K562 (cell line): ENCODE results near the gene ARMH3. TPM values are rescaled to one million over a fixed set of nuclear protein-coding genes. Genes with fewer than 3 reads are reported as not detected.
A peak's percentile ranks its signal among the peaks of the same experiment; 100 is the strongest.

Experiments
- ATAC-seq: fragments of 200-7000 bp; cut with Tn5 transposase; 3 replicates; pipeline ENCODE4 v1.9.1; 2020; ENCODE audit warnings: moderate library complexity
- BruUV-seq: library from RNA; stranded (reverse); fragments of 400-500 nt; replicated peaks from 2 replicates; lab custom pipeline; 2021; lab: Mats Ljungman, UMichigan
- CTCF ChIA-PET: fragments of 300-600 bp; formaldehyde crosslinking; extraction: SDS; loops from one replicate; lab custom pipeline; 2021; ENCODE audit warnings: low intra/inter-chr PET ratio; lab: Yijun Ruan, JAX
- POLR2A ChIA-PET: fragments of 300-600, 350-650 bp; sonication (Branson Sonifier 250); formaldehyde crosslinking; extraction: SDS; loops from one replicate; lab custom pipeline; 2021; ENCODE audit warnings: antibody characterized with exemption, inconsistent platforms; lab: Yijun Ruan, JAX
- DNase-seq, 4 experiments: peaks; one replicate each; pipeline versions ENCODE4 v3.0.0 to v3.0.0-alpha.2; 2011 to 2018; ENCODE audit warnings: low spot score in 3 of 4, mixed read lengths in 3 of 4; ENCODE audit errors: extremely low read depth in 1 of 4
- FAIRE-seq: peaks from 2 replicates; lab custom pipeline; 2011; peaks lifted over from hg19 to GRCh38; lab: Jason Lieb, UNC
- H2AFZ ChIP-seq: 2 replicates; pipeline ENCODE4 v1.6.0; 2011; ENCODE audit warnings: low read depth, low read length, control low read depth, inconsistent platforms
- H3K27ac ChIP-seq: fragments of 200-600 bp; 3 replicates; pipeline ENCODE4 v1.8.0; 2011; ENCODE audit warnings: low read depth, mild to moderate bottlenecking, control low read depth, inconsistent platforms, low read length, moderate library complexity, mixed read lengths; ENCODE audit errors: extremely low read depth
- H3K27me3 ChIP-seq, 2 experiments: fragments of 300-600 bp in 1 of 2; 2 replicates in 1 of 2; 3 replicates in 1 of 2; pipeline versions ENCODE4 v1.6.0 to v1.8.0; 2011; ENCODE audit warnings: inconsistent platforms in 2 of 2, low read length in 2 of 2, mild to moderate bottlenecking in 1 of 2, mixed read lengths in 1 of 2, moderate library complexity in 1 of 2; ENCODE audit not compliant: control insufficient read depth in 2 of 2, insufficient read depth in 2 of 2
- H3K36me3 ChIP-seq: fragments of 300-600 bp; 3 replicates; pipeline ENCODE4 v1.8.0; 2011; ENCODE audit warnings: mild to moderate bottlenecking, low read length, inconsistent platforms; ENCODE audit not compliant: control insufficient read depth, insufficient read depth
- H3K4me1 ChIP-seq, 2 experiments: fragments of 200-600 bp in 1 of 2; replicated peaks in 1 of 2; 2 replicates in 1 of 2; 3 replicates in 1 of 2; pipeline versions ENCODE4 v1.5.1 to v1.8.0; 2011; ENCODE audit warnings: inconsistent platforms in 2 of 2, low read length in 2 of 2, mild to moderate bottlenecking in 1 of 2, mixed read lengths in 1 of 2, moderate library complexity in 1 of 2; ENCODE audit not compliant: control insufficient read depth in 2 of 2, insufficient read depth in 2 of 2
- H3K4me2 ChIP-seq: 2 replicates; pipeline ENCODE4 v1.6.1; 2011; ENCODE audit warnings: low read length, control low read depth, inconsistent platforms, mixed read lengths; ENCODE audit not compliant: insufficient read depth
- H3K4me3 ChIP-seq: fragments of 200-600 bp; sonication (generic), shearing (Covaris generic); 2 replicates; pipeline ENCODE4 v1.5.1; 2016; ENCODE audit warnings: control low read depth, inconsistent platforms
- H3K79me2 ChIP-seq: fragments of 200-600 bp; 3 replicates; pipeline ENCODE4 v1.8.0; 2011; ENCODE audit warnings: low read length, inconsistent platforms; ENCODE audit not compliant: control insufficient read depth, insufficient read depth
- H3K9ac ChIP-seq, 2 experiments: 2 replicates each; pipeline versions ENCODE4 v1.6.0 to v1.6.1; 2011; ENCODE audit warnings: low read depth in 2 of 2, low read length in 2 of 2, control low read depth in 1 of 2, inconsistent platforms in 1 of 2, mild to moderate bottlenecking in 1 of 2, mixed read lengths in 1 of 2; ENCODE audit not compliant: insufficient read depth in 1 of 2
- H3K9me1 ChIP-seq: one replicate; pipeline ENCODE4 v1.6.0; 2011; ENCODE audit warnings: inconsistent platforms, mild to moderate bottlenecking, low read length, moderate library complexity; ENCODE audit not compliant: control insufficient read depth, insufficient read depth
- H3K9me3 ChIP-seq: replicated peaks from 2 replicates; pipeline ENCODE4 v1.5.1; 2011; ENCODE audit warnings: low read depth, low read length, inconsistent platforms; ENCODE audit not compliant: control insufficient read depth, insufficient read depth
- H4K20me1 ChIP-seq: replicated peaks from 2 replicates; pipeline ENCODE4 v1.6.1; 2011; ENCODE audit warnings: low read length, inconsistent platforms, mixed read lengths; ENCODE audit not compliant: control insufficient read depth, insufficient read depth
- HSF4 ChIP-seq: fragments of 250-450 bp; sonication (Bioruptor Pico); IDR thresholded peaks from 2 replicates; pipeline ENCODE4 v2.1.2; 2022; ENCODE audit warnings: mild to moderate bottlenecking, moderate library complexity, borderline replicate concordance
- NFIC ChIP-seq: fragments of 450-650 bp; IDR thresholded peaks from 2 replicates; pipeline ENCODE4 v1.6.1; 2017; ENCODE audit warnings: mild to moderate bottlenecking, inconsistent platforms
- NFIX ChIP-seq: fragments of 250-450 bp; sonication (Bioruptor Pico); IDR thresholded peaks from 2 replicates; pipeline ENCODE4 v1.4.0; 2020; ENCODE audit warnings: low read depth, mild to moderate bottlenecking, moderate library complexity
- WGBS: fragments of 100-300 bp; shearing (Covaris generic); methylation state at CpG from one replicate; pipeline ENCODE4 v1.1.6; 2016; ENCODE audit warnings: low coverage, mixed read lengths; ENCODE audit not compliant: insufficient coverage; ENCODE audit errors: missing lambda C conversion rate; 5-methylcytosine and 5-hydroxymethylcytosine counted together
- in situ Hi-C: fragments of 300-500 bp; cut with MboI; formaldehyde crosslinking; loops from 4 replicates; pipeline ENCODE4 v1.15.0; 2018; ENCODE audit warnings: inconsistent platforms, mixed read lengths
- intact Hi-C: fragments of 100-400 bp; cut with micrococcal nuclease; formaldehyde crosslinking; loops from 2 replicates; pipeline ENCODE4 v1.14.2; 2022
- polyA plus RNA-seq, 8 experiments: library from polyadenylated mRNA; depleted of rRNA in 4 of 8; stranded (reverse) in 5 of 8; unstranded in 3 of 8; fragments of >200 nt; fragmentation: Nextera tagmentation in 2 of 8; fragmentation: Illumina TruSeq in 1 of 8; extraction: Ambion mirVana in 2 of 8; extraction: Trizol in 1 of 8; gene quantifications; 2 replicates each; pipeline versions ENCODE4 v1.2.1 to v1.2.3, GENCODE V29; 2011 to 2014; ENCODE audit warnings: inconsistent platforms in 1 of 8, missing spikeins in 1 of 8
- total RNA-seq, 7 experiments: library from RNA; depleted of rRNA in 6 of 7; stranded (reverse); fragments of >200 nt in 6 of 7; fragmentation: Illumina TruSeq in 2 of 7; extraction: Trizol in 2 of 7; gene quantifications; 2 replicates each; pipeline versions ENCODE4 v1.2.1 to v1.2.3, GENCODE V29; 2011 to 2021; ENCODE audit warnings: low replicate concordance in 1 of 7

ARMH3 gene
- total and polyA plus RNA-seq, 9 of the 15 experiments (the other 6 are each of a cell fraction or from before 2014, with no cell fraction given): 0.29 to 0.73 TPM; not detected in 7

- H4K20me1 ChIP-seq: peaks cover 5% of the 10 kb centered on the region; the same call in 1 of the 2 replicates
- no peaks in the 10 kb centered on the region for H3K27me3 ChIP-seq
- peak; percentile 95 for TF ChIP-seq NFIC
- no peak for TF ChIP-seq HSF4 (CRISPR knock-in tag)
- TF ChIP-seq NFIX (CRISPR knock-in tag): peak; percentile 48; the same call in 1 of the 2 replicates
- intact Hi-C loops (loop anchor here (5.0 kb wide), 1 partner anchor 856 kb away; no protein-coding TSS in a partner anchor), in situ Hi-C loops (no loop called here)
- WGBS: 29% methylated on average over 1 of the region's 1 CpG
- BruUV-seq: no TSS peak
- H3K4me1 ChIP-seq: peaks cover 25 to 38% of the 10 kb centered on the region in 2 experiments; a peak in 4 of 5 replicates
- peaks cover 9% of the 10 kb centered on the region; the same call in 1 of the 3 replicates for H3K36me3 ChIP-seq
- no peak overlapping the region for H3K4me2 ChIP-seq
- H3K9me3 ChIP-seq: no peaks in the 10 kb centered on the region
- peaks cover 4% of the 10 kb centered on the region for H3K9me1 ChIP-seq
- FAIRE-seq: no peak
- H2AFZ ChIP-seq: no peak overlapping the region
- no peak overlapping the region for H3K27ac ChIP-seq
- peaks cover 21% of the 10 kb centered on the region for H3K79me2 ChIP-seq
- POLR2A ChIA-PET: interaction anchor here (0.6 to 2.9 kb wide), 9 partner anchors 10 to 325 kb away, joined by 3 to 17 read pairs (median 3); no protein-coding TSS in a partner anchor
- DNase-seq: peak in 3 of 4 experiments; percentile 30 to 64 (median 46)
- ATAC-seq: no peak
- no peak overlapping the region for H3K4me3 ChIP-seq
- H3K9ac ChIP-seq: no peak overlapping the region
- CTCF ChIA-PET: no interaction called here
These were observed 12.2 kb upstream of the ARMH3 start for GRCh38 chr10:102068216-102068615.
